NCI-H345 treated with DMSO at 0.1 percent for 48 hours (cell line): Measurements from ENCODE around the gene ANKRD33B.

Experiments
- DNase-seq: peaks from one replicate; lab custom pipeline; 2025; ENCODE audit not compliant: unreplicated experiment; lab: John Stamatoyannopoulos, UW

The ANKRD33B gene

DNA sequence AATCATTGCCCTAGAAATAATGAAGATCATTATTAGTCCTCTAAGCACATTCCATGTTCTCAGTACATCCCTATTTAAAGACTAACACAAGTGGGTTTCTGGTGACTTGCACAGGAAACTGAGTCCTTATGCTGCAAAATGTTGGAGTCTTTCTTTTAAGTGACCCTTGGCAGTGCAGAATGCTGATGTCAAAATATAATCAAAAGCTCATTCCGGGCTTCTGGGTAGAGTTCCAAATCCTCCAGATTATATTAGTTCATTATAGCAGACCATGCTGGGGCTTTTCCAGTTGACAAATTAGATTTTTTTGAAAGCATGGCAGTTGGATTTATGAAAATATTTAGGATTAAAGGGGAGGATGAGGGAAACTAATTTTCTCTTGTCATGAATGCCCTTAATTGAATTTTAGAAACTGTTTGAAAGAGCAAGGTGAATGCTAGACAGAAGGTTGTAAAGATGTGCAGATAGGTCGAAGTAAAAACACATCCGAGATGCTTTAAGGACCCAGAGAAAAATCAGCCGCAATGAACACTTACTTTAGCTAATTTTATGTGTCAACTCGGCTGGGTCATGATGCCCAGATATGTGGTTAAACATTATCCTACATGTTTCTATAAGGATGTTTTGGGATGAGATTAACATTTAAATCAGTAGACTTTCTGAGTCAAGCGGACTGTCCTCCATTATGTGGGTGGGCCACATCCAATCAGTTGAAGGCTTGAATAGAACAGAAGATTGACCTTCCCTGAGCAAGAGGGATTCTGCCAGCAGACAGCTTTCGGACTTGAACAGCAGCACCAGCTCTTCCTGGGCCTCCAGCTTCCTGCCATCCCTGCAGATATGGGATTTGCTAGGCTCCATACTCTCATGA, 108.5 kb downstream of the ANKRD33B start:
- no peak for DNase-seq

DNA sequence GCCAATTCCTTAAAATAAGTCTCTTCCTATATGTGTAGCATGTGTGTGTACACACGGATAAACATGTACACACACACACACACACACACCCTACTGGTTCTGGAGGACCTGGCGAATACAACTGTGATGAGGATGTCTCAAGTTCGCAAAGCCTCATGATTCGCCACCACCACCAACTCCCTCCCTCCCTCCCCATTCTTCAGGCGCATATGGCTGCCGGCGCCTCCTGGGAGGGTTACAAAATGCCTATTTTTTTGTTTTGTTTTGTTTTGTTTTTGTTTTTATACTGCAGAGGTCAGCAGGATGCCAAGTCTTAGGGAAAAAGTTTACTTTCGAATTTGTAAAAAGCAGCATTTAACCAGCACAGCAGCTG, 109.1 kb downstream of the ANKRD33B start:
- DNase-seq = no peak

DNA sequence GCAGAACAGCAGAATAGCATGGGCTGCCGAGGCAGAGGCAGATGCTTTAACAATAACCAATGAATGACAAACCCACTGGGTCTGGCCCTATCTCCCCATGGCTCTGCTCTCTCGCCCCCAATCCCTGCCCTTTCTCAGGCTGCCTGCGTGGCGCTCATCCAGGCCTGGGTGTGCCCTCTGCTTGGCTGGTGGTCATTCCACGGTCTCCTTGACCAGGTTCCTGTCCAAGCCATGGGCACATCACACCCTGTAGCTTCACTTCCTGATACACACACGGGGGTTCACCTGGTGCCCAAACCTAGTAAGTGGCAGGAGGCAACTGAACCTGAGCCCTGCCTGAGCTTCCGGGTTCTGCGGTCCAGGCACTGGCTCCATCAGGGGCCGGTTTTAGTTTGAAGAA, 109.5 kb downstream of the ANKRD33B start:
- no peak for DNase-seq

DNA sequence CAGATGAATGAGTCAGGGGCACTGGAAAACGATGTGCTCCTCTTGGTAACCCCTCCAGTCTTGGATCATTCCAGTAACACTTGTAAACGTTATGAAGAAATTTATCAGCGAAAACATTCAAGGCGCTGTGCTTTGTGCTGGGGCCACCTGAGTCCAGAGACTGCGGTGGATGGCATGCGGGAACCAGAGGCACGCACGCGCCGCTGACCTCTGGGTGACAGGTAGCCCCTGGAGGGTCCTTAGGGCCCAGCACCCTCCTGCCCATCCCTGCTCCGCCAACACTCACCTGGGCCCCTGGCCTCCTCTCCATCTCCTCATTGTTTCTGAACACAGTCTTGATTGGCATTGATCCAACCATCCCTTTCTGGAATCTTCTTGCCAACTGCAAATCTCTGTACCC, 110.2 kb downstream of the ANKRD33B start:
- no peak for DNase-seq

DNA sequence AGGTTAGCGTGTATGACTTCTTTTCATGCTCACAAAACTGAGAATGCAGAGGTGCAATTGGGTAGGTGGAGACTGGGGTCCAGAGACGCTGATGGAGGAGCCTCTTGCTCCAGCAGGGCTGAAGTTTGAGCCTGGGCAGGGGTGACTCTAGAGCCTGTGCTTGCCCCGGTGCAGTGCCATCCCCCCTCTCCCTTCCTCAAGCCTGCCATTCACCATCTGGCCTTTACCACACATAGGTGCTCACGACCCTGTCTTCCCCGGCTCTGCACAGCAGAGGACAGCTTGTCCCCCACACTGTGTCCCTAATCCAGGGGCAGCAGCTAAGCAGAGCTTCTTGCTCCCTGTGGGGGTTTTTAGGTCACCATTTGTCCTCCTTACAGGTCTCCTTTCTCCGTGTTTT, 110.7 kb downstream of the ANKRD33B start:
- DNase-seq = no peak

DNA sequence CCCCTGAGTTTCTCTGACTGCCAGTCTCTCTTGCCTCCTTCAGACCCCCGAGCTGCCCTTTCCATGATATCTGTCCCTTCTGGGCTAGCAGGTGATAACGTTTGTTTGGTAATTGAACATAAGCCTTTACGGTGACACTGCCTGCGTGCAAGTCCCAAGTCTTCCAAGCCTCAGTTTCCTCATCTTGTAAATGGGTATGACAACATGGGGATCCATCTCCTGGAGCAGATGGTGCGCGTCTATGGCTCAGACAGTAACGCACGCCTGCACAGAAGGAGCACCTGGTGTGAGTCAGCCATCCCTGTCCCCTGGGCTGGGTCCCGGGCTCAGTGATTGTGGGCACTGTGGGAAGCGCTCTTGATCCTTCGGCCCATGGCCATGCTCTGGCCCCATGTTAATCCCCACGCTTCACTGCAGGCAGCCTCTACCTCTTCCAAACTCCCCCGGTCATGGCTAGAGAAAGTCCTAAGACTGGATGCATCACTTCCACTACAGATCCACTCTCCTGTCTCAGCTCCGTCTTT, 111.4 kb downstream of the ANKRD33B start:
- no peak for DNase-seq

DNA sequence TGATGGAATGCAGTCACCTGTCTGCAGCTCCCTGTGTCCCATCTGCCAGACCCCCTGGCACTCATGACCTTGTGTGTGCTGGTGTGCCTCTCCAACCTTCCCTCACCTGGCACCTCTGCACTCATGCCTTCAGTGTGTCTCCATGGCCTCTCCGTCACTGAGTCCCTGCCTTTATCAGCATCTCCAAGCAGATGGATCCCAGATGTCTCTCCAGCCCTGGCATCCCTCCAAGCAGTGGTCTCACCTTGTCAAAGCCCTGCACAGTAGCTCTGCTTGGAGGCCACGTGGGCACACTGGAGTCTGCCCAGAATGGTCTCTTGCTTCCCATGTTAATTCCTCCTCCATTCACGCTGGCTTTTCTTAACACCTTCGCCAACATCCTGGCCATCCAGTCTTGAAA, 112.4 kb downstream of the ANKRD33B start:
- DNase-seq = no peak

DNA sequence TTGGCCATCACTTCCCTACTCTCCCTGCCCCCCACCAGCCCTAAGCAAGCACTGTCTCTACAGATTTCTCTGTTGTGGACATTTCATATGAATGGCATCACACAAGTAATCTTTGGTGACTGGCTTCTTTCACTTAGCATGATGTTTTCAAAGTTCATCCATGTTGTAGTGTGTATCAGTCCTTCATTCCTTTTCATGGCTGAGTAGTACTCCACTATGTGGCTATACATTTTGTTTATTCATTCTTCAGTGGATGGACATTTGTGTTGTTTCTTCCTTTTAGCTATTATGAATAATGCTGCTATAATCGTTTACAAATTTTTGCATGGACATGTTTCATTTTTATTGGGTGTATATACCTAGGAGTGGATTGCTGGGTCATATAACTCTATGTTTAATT, 113.1 kb downstream of the ANKRD33B start:
- DNase-seq = no peak

DNA sequence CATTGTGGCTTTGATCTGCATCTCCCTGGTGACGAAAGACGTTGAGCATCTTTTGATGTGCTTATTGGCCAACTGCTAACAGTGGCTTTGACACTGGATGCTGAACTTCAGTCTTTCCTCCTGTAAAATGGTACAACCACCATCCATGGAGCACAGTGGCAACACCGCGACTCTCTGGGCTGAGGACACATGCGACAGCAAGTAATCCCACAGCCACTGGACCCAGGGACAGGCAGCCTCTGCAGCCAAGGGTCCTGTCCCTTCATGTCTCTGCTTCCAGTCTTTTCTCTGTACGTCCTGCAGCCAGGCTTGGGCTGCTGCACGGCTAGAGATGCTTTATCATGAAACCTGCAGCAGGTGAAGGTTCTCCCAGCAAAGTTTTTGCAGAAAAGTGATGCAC, 113.7 kb downstream of the ANKRD33B start:
- no peak for DNase-seq

DNA sequence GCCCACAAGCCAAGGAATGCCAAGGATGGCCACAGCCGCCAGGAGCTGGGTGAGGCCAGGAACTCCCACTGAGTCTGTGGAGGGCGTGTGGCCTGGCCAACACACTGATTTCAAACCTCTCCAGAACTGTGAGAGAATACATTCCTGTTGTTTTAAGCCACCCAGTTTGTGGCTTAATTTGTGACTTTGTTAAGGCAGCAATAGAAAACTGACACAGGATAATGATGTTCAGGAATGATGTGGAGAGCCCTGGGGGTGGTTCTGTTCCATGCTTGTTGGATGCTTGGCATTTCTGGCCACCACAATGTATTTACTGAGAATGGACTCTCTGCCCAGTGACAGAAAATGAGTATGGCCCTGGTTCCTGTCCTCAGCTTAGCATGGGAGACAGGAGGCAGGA, 114.4 kb downstream of the ANKRD33B start:
- DNase-seq = no peak

DNA sequence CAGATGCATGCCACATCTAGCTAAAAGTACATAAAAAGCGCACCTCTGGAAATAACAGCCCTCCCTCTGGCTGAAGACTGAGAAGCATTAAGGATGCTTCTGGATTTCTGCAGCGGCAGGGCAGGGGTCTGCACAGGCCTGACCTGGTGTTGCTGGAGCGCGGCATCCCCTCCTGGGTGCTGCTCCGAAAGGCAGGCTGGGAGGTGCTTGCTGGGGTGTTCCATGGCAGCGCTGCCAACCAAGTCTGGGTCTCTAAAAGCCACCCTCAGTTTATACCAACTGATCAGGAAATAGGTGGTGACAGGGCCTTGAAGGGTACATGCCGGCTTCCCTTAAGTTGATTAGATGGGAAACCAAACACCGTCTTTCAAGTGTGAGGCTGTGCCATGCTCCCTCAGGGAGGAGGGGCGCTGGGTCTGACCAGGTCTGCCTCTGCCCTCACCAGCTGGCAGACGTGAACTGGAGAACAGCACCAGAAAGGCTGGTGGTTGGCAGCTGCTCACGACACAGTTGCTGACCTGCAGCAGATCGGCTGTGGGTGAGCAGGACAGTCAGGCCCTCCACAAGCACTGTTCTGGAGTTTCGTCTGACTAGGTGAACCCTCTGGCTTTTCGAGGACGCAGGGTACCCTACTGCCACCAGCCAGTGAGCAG, 115.6 kb downstream of the ANKRD33B start:
- no peak for DNase-seq

DNA sequence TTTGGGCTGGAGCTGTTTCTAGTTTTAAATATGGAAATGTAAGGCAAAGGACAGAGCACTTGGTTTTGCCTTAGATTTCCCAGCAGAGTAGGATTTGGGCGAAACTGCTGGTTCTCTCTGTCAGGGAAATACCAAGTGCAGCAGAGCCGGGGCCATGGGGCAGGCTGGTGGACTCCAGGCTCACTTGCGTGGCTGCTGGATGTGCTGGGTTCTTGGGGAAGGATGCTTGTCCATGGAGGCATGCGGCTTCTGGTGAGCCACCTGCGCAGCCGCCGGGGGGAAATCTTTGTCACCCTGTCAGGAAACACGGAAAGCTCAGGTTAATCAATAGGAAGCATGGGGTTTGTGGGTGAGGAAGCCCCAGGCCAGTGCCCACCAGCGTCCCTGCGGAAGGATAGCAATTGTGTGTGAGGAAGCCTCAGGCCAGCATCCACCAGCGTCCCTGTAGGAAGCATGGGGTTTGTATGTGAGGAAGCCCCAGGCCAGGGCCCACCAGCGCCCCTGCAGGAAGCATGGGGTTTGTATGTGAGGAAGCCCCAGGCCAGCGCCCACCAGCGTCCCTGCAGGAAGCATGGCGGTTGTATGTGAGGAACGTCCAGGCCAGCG, 117.1 kb downstream of the ANKRD33B start:
- no peak for DNase-seq

DNA sequence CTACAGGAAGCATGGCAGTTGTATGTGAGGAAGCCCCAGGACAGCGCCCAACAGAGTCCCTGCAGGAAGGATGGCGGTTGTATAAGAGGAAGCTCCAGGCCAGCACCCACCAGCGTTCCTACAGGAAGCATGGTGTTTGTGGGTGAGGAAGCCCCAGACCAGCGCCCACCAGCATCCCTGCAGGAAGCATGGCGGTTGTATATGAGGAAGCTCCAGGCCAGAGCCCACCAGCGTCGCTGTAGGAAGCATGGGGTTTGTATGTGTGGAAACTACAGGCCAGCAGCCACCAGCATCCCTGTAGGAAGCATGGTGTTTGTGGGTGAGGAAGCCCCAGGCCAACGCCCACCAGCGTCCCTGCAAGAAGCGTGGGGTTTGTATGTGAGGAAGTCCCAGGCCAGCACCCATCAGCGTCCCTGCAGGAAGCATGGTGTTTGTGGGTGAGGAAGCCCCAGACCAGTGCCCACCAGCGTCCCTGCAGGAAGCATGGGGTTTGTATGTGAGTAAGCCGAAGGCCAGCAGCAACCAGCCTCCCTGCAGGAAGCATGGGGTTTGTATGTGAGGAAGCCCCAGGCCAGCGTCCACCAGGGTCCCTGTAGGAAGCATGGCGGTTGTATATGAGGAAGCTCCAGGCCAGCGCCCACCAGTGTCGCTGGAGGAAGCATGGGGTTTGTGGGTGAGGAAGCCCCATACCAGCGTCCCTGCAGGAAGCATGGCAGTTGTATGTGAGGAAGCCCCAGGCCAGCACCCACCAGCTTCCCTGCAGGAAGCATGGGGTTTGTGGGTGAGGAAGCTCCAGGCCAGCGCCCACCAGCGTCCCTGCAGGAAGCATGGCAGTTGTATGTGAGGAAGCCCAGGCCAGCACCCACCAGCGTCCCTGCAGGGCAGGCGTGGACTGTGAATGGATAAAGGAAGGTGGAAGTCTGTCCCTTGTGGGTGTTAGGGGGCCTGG, 118.1 kb downstream of the ANKRD33B start:
- DNase-seq = no peak

DNA sequence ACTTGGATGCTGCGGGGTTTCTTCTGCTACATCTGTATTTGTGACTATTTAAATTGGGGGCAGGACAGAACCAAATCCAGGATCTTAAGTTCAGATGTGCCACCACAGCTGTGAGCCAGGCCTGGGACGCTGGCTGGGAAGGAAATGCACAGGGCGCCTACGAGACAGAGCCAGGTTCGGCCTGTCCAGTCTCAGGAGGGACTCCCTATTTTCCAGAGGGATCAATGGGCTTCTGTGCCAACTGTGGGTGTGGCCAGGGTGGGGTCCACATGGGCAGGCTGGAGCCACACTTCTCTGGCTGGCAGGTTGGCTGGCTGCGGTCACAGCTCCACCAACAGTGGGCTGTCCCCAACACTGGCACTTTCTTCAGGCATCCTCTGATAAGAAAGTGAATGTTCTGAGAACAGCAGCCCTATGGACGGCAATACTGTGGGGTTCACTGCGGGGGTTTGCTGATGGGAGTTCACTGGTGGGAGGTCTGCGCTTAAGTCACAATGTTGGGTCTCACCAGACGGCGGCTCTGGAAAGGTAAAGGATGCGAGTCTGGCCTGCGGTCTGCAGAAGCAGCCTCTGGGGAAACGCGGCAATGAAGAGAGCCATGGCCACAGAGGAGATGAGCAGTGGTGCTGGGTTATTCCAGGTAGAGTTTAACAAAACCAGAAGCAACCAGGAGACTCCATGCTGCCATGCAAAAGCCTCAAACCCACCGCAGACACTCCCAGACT, 119.1 kb downstream of the ANKRD33B start:
- DNase-seq = no peak

DNA sequence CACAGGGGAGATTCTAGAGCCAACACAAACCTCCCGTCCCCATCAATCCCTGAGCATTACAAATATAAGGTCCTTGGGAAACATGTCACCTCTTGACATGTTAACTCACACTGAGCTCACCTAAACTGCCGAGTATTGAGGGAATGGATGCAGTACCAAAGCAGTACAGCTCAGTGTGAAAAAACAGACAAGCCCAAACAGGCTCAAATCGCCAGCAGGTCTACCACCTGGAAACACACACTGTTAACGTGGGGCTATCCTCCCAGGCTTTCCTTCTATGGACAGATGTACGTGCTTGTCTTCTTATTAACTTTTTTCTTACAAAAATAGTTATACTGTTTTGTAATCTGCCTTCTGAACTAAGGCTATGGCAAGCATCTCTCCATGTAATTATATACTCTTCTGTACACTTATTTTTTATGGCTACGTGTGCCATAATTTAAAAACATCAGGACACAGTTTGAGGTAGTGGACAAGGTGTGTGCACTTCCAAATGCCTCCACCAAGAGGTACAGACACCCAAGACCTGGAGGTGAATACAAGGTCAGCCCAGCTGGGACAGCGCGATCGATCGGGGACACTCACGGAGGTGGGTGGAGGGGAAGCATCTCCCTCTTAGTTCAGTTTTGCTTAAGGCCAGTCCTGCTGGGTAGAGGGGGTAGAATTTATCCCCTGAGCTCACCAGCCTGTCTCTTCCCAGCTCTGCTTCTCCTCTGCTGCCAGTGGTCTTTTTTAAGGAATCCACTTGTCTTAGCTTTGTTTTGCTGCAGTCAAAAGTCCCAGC, 120.6 kb downstream of the ANKRD33B start:
- DNase-seq = no peak

DNA sequence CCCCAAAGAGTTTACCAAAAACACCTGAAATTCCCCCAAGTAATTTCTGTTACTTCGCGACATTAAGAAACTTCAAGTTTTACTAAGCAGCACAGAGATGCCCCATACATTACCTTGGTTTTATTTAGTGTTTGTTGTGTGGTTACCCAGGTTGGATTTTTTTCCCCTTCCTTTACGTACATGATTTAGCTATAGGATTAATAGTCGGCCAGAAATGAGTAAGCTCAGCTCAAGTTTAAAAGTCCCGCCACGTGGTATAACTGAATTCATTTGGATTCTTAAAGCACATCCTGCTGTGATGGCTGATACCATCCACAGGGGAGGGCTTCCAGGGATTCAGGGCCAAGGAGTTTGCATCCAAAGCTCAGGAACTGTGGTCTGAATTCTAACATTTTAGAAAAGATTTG, 121.2 kb downstream of the ANKRD33B start:
- DNase-seq = no peak

DNA sequence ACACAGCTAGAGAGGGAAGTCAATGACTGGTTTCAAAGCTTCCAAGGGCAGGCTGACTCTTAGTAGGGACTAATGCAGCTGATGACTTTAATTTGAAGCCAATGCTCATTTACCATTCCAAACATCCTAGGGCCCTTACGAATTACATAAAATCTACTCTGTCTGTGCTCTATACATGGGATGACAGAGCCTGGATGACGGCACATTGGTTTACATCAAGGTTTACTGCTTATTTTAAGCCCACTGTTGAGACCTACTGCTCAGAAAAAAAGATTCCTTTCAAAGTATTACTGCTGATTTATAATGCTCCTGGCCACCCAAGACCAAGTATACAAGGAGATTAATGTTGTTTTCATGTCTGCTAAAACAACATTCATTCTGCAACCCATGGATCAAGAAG, 123.0 kb downstream of the ANKRD33B start:
- no peak for DNase-seq

DNA sequence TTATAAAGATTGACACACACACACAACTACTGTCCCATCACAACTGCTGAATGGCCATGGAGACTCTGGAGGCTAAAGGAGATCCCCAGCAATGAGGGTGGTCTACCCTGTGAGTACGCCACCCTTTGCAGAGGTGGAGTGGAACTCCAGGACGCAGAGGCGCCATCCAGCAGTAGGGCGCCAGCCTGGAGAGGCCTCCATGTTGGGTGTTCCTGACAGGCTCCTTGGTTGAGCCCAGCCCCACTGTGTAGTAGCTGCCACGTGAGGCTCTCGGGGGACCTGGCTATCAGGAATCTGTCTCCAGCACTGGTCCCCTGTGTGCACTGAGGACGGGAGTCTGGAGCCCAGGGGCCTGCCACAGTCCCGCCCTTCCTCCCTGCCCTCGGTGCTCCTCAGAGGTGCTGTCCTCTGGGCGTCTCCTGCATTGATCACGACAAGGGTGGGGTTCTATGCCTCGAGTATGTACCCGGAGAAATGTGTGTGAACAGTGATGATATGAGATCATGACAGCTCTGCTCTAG, 124.8 kb downstream of the ANKRD33B start:
- no peak for DNase-seq

DNA sequence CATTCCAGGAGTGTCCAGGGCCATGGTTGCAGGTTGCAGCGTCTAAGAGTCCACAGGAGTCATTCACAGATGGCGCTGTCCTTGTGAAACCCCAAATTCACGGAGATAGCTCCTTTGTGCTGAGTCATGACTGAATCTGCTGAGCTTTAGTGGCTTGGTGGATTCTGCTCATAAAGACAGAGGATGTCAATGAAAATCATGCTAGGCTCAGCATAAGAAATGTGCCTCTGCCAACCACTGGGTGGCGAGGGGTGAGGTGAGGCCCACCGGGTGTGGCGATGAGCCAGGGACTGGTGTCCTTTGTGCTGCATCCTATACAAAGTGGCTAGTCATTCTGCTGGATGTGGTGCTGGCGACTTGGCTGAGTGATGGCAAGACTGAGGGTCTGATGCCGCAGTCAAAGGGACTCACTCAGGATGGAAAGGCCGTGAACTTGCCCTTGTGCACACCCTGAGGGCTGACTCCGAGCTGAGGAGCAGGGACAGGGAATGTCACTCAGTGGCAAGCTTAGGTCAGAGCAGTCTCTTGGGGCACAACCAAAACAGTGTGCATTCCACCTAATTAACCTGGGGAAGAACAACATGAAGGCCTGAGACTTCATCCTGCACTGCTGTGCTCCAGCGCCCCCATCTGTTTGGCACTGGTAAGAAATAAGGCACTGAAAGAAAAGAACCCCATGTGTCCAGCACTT, 125.7 kb downstream of the ANKRD33B start:
- no peak for DNase-seq
